ENCODE data around the gene PGM2.

Gene PGM2

GRCh38 chr4:37865450-37865849 lies 39.0 kb downstream of the PGM2 start:
- no peak for DNase-seq (ENCODE audit: low read depth)

- DNase-seq (ENCODE audit: low read depth): no peak
Measured at GRCh38 chr4:37867102-37867501, 40.6 kb downstream of the PGM2 start.

GRCh38 chr4:37868238-37868637 lies 41.8 kb downstream of the PGM2 start:
- no peak for DNase-seq (ENCODE audit: low read depth)

- DNase-seq (ENCODE audit: low read depth): no peak
Measured at GRCh38 chr4:37872310-37872988, 46.0 kb downstream of the PGM2 start.

GRCh38 chr4:37873386-37873785 lies 46.9 kb downstream of the PGM2 start:
- DNase-seq (ENCODE audit: low read depth): no peak

- DNase-seq (ENCODE audit: low read depth): no peak
Measured at GRCh38 chr4:37876156-37876555, 49.7 kb downstream of the PGM2 start.

GRCh38 chr4:37879365-37879764 lies 52.9 kb downstream of the PGM2 start:
- DNase-seq (ENCODE audit: low read depth): no peak

- no peak for DNase-seq (ENCODE audit: low read depth)
Measured at GRCh38 chr4:37881811-37882210, 55.3 kb downstream of the PGM2 start.

- no peak for DNase-seq (ENCODE audit: low read depth)
Measured at GRCh38 chr4:37882665-37883296, 56.3 kb downstream of the PGM2 start.

- DNase-seq (ENCODE audit: low read depth): no peak
Measured at GRCh38 chr4:37884855-37885487, 58.5 kb downstream of the PGM2 start.

- no peak for DNase-seq (ENCODE audit: low read depth)
Measured at GRCh38 chr4:37885496-37885895, 59.0 kb downstream of the PGM2 start.

- peak; percentile 20 for DNase-seq (ENCODE audit: low read depth)
Measured at GRCh38 chr4:37889849-37890800, 63.6 kb downstream of the PGM2 start.

- peak; percentile 32 for DNase-seq (ENCODE audit: low read depth)
Measured at GRCh38 chr4:37890801-37891259, 64.3 kb downstream of the PGM2 start, which contains the start of gene TBC1D1. TSS of gene TBC1D1 (plus strand) at chr4:37891084. CDS start at chr4:37902096, 11,012 bp downstream.

GRCh38 chr4:37891260-37892159 lies 65.0 kb downstream of the PGM2 start:
- DNase-seq (ENCODE audit: low read depth): peak; percentile 59

GRCh38 chr4:37892641-37893040 lies 66.2 kb downstream of the PGM2 start:
- peak; percentile 47 for DNase-seq (ENCODE audit: low read depth)

GRCh38 chr4:37893164-37893563 lies 66.7 kb downstream of the PGM2 start:
- no peak for DNase-seq (ENCODE audit: low read depth)

- DNase-seq (ENCODE audit: low read depth): no peak
Measured at GRCh38 chr4:37895271-37895670, 68.8 kb downstream of the PGM2 start.

GRCh38 chr4:37896206-37896860 lies 69.8 kb downstream of the PGM2 start:
- no peak for DNase-seq (ENCODE audit: low read depth)

- no peak for DNase-seq (ENCODE audit: low read depth)
Measured at GRCh38 chr4:37902212-37902611, 75.7 kb downstream of the PGM2 start.

Data from stimulated activated CD4-positive, alpha-beta T cell treated with anti-CD3 and anti-CD28 coated beads, Interleukin-2, amount 100 ng/mL, for 4 hours (primary cell).